Activated T-helper 17 cell treated with anti-CD3 and anti-CD28 coated beads, Interleukin-2, amount 50 U/mL, for 72 hours (primary cell): ENCODE measurements around the gene AP1AR. TPM values are rescaled to one million over a fixed set of nuclear protein-coding genes. Genes with fewer than 3 reads are reported as not detected.

Source experiments
- ATAC-seq: fragments of 150-1000 bp; cut with Tn5 transposase; replicated peaks from 2 replicates; pipeline ENCODE4 v1.10.0; 2021; ENCODE audit warnings: mild to moderate bottlenecking, moderate library complexity
- H3K27ac Mint-ChIP-seq: one replicate; pipeline ENCODE4 v1.8.0; 2022; ENCODE audit warnings: mixed read lengths
- H3K27me3 Mint-ChIP-seq: one replicate; pipeline ENCODE4 v1.8.0; 2022; ENCODE audit warnings: mixed read lengths
- H3K36me3 Mint-ChIP-seq: one replicate; pipeline ENCODE4 v1.8.0; 2022; ENCODE audit warnings: low read depth, mild to moderate bottlenecking, mixed read lengths
- H3K4me1 Mint-ChIP-seq: one replicate; pipeline ENCODE4 v1.8.0; 2022; ENCODE audit warnings: mixed read lengths
- H3K4me3 Mint-ChIP-seq: one replicate; pipeline ENCODE4 v1.8.0; 2022; ENCODE audit warnings: mild to moderate bottlenecking, mixed read lengths
- H3K9me3 Mint-ChIP-seq: one replicate; pipeline ENCODE4 v1.8.0; 2022; ENCODE audit warnings: mixed read lengths
- total RNA-seq, 2 donors: library from RNA; stranded (reverse); gene quantifications; one replicate each; pipeline ENCODE4 v1.2.3, GENCODE V29; 2022

Gene AP1AR
- total RNA-seq, 2 donors from 2014 or later, result 9.1 to 23.1 TPM

DNA sequence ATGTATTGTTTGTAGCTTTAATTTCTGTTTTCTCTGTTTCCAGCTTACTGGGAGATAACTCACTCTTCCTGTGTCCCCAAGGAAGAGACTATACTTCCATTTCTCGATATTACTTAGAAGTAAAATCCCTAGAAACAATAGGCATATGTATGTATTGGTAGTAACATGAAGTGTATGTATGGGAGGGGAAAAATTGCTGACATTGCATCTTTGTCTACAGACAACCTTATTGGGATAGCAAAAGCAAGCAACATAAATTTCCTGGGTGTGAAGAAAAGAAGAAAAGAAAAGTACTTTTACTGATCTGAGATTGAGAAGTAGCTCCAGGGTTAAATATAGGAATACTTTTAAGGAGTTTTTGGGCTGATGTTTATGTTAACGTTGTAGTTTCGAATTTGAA lies 15.4 kb downstream of the AP1AR start:
- Mint-ChIP-seq H3K27ac (no peak overlapping the region), H3K4me1 (peaks cover 16% of the 10 kb centered on the region)

DNA sequence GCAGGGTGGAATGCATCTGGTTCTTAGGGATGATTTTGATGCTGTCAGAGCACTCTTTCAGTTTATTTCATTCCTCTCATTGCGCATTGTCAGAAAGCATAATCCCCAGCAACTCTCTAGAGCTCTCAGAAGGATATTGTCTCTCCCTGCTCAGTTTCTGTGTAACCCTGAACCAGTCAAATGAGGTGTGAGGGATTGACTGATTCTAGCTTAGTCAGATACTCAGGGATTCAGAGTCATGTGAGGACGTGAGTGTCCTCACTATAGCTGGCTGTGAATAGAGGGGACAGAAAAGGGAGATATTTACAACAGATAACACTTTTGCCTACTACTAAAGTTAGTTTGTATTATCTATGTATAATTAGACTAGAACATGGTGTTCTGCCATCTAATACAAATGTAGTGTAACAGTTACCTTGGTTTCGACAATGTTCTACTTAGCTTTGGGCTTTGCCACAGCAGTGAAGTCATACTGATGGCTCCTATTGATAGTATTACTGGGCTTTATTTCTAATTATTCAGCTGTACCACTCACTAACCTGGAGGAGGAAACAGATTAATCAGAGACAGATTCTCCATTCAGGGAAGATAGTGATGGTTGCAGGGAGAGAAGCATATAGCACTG lies 19.5 kb downstream of the AP1AR start:
- no peak overlapping the region for H3K4me3 Mint-ChIP-seq
- peaks cover 14% of the 10 kb centered on the region for H3K36me3 Mint-ChIP-seq
- peaks cover 9% of the 10 kb centered on the region for H3K4me1 Mint-ChIP-seq
- peak; percentile 51 for ATAC-seq
- H3K9me3 Mint-ChIP-seq, result no peaks in the 10 kb centered on the region
- H3K27ac Mint-ChIP-seq, result peak overlapping the region; percentile 18
- no peaks in the 10 kb centered on the region for H3K27me3 Mint-ChIP-seq

More for the DNA sequence above, 15.4 kb downstream of the AP1AR start:
- no peaks in the 10 kb centered on the region for H3K9me3 Mint-ChIP-seq
- ATAC-seq, result no peak
- H3K36me3 Mint-ChIP-seq, result peaks cover 6% of the 10 kb centered on the region
- no peaks in the 10 kb centered on the region for H3K27me3 Mint-ChIP-seq
- H3K4me3 Mint-ChIP-seq, result no peak overlapping the region

DNA sequence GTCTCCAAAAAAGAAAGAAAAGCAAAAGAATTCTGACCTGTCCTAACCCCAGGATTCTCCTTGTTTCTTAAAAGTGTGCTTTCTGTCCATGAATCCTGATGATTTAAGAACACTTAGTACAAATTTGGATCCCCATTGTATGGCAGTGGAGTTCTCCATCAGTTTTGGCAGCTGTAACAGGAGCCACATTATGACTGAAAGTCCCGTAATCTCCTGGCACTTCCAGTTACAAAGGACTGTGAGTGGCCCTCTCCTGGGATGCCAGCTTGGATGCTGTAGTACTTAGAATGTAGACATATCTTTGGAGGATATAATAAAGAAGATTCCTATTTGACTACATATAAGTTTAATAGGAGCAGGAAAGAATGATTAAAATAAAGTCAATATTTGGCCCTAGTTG lies 20.6 kb downstream of the AP1AR start:
- H3K4me3 Mint-ChIP-seq, result no peak overlapping the region
- no peaks in the 10 kb centered on the region for H3K27me3 Mint-ChIP-seq
- H3K27ac Mint-ChIP-seq, result no peak overlapping the region
- H3K9me3 Mint-ChIP-seq, result no peaks in the 10 kb centered on the region
- H3K4me1 Mint-ChIP-seq, result peaks cover 14% of the 10 kb centered on the region
- no peak for ATAC-seq
- peaks cover 24% of the 10 kb centered on the region for H3K36me3 Mint-ChIP-seq

DNA sequence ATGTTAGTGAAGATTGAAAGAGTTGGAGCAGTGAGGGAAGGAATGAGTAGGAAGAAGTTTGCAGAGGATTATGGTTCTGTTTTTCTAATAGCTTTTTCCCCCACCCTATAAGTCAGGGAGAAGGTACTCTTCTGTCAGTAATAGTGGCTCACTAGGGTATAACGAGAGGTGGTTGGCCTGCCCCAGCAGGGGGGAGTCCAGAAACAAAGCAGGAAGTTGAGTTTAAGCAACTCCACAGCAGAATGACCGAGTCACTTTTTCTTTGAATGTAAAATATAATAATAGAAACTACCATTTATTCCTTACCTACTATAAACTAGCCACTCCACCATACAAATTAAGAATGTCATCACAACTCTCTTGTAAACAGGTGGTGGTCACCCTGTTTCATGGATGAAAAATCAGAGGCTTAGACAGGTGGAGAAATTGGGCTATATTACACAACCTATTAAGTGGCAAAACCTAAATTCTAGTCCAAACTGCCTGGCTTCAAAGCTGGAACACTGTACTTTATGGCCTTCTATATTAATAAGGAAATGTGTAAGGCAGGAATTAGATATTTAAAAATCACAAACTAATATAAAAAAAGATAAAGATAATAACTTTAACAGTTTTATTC lies 21.9 kb downstream of the AP1AR start:
- peaks cover 14% of the 10 kb centered on the region for H3K4me1 Mint-ChIP-seq
- ATAC-seq, result no peak
- peaks cover 24% of the 10 kb centered on the region for H3K36me3 Mint-ChIP-seq
- H3K9me3 Mint-ChIP-seq, result no peaks in the 10 kb centered on the region
- H3K4me3 Mint-ChIP-seq, result no peak overlapping the region
- no peak overlapping the region for H3K27ac Mint-ChIP-seq
- no peaks in the 10 kb centered on the region for H3K27me3 Mint-ChIP-seq

DNA sequence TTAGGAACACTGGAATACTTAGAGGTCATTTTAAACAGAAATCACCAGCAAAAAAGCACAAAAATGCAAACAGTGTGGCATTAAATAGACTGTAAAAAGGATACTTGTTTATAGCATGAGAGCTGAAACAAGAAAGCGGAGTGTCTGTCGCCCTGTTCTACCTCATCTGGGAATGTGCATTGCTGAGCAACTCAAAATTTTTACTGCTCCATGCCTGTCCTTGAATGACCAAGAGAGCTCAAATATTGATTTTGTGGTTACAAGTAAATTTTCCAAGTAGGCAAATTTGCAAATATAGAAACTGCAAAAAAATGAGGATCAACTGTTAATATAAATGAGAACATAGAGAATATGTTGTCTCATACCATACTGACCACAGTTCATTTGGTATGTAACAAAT lies 25.5 kb downstream of the AP1AR start:
- no peaks in the 10 kb centered on the region for H3K9me3 Mint-ChIP-seq
- no peak overlapping the region for H3K27ac Mint-ChIP-seq
- no peak for ATAC-seq
- no peak overlapping the region for H3K4me3 Mint-ChIP-seq
- H3K4me1 Mint-ChIP-seq, result peaks cover 5% of the 10 kb centered on the region
- no peaks in the 10 kb centered on the region for H3K27me3 Mint-ChIP-seq
- H3K36me3 Mint-ChIP-seq, result peaks cover 34% of the 10 kb centered on the region

DNA sequence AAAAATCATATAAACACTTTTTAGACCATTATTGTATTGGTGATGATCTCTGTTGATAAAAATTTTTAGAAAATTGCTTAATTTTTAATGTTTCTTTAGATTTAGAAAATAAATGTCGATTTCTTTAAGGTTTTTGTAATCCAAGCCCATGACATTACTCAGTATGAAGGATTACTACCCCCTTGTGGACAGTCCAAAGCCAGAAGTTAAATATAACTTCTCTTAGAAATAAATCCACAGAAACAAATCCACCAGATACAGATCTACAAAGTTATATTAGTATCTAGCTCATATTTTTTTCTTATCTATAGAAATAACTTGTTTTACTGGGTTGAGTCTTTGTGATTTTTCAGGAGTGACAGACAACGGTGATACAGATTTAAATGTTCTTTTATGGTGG lies 35.2 kb downstream of the AP1AR start:
- H3K4me3 Mint-ChIP-seq, result peak overlapping the region; percentile 33
- H3K9me3 Mint-ChIP-seq, result peaks cover 3% of the 10 kb centered on the region
- no peaks in the 10 kb centered on the region for H3K27me3 Mint-ChIP-seq
- peaks cover 51% of the 10 kb centered on the region for H3K36me3 Mint-ChIP-seq
- no peak for ATAC-seq
- peaks cover 24% of the 10 kb centered on the region for H3K4me1 Mint-ChIP-seq
- H3K27ac Mint-ChIP-seq, result peak overlapping the region; percentile 16

DNA sequence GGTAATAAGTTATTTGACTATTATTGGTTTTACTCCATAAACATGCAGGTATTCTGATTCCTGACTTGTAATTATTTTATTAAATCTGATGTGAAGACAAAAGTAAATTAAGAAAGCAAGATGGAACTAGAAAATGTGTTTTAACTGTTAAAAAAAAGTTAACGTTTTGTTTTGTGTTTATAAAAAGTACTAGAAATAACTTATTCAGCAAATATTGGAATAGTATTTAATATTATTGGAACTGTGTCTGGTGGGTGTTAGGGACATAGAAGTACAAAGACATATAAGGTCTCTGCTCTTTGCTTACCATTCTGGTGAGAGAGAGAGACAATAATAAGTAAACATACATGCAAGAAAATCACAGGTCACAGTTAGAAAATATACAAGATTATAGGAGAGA lies 38.5 kb downstream of the AP1AR start:
- peaks cover 58% of the 10 kb centered on the region for H3K36me3 Mint-ChIP-seq
- H3K4me1 Mint-ChIP-seq, result peaks cover 37% of the 10 kb centered on the region
- ATAC-seq, result no peak
- peak overlapping the region; percentile 86 for H3K27ac Mint-ChIP-seq
- peak overlapping the region; percentile 49 for H3K4me3 Mint-ChIP-seq
- H3K27me3 Mint-ChIP-seq, result no peaks in the 10 kb centered on the region
- H3K9me3 Mint-ChIP-seq, result peaks cover 6% of the 10 kb centered on the region

DNA sequence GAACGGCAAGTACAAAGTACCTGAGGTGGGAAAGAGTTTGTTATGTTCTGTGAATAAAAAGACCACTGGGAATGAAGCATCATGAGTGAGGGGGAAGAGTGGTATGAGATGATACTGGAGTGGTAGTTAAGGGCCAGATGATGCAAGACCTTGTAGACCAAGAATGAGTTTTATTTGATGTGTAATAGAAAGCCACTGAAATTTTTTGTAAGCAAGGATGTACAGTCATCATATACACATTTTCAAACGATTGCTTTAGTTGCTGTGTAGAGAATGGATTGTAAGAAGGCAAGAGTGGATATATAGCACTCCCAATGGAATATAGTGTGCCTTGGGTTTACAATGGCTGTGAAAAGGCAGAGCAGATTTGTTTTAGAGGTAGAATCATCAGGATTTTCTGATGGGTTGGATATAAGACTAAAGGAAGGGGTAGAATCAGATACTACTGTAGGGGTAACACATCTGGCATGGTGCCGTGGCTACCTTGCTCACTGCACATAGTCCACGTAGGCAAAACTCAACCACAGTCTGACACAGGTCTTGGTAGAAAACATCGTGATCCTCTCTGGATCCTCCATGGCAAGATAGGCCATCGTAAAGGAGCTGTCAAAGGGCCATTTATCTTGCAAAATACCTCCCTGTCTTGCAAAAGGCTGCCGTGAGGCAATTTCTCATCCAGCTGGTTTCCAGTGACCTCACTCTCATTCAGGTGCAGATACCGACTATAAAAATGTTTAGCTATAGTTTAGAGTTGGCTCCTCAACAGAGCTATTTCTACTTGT lies 39.2 kb downstream of the AP1AR start:
- Mint-ChIP-seq H3K27me3 (no peaks in the 10 kb centered on the region), H3K9me3 (peaks cover 6% of the 10 kb centered on the region), H3K36me3 (peaks cover 65% of the 10 kb centered on the region), H3K27ac (peak overlapping the region; percentile 86), H3K4me3 (peak overlapping the region; percentile 49), H3K4me1 (peaks cover 42% of the 10 kb centered on the region)
- peak; percentile 62 for ATAC-seq

DNA sequence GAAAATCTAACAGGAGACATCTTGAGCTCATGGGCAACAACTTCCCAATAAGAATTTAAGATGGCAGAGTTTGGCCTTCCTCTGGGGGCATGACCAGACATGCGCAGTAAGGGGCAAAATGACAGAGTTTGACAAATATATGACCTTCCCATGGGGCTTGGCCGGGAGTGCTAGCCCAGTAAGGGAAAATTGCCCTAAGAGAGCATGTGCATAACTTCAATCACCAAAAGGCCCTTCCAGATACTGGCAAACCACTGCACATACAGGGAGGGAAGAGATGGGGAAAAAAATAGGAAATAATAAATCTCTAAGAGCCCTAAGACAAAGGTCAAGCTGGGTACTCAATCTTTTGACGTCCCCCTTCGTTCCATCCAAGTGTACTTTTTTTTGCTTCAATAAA lies 40.7 kb downstream of the AP1AR start:
- peaks cover 48% of the 10 kb centered on the region for H3K4me1 Mint-ChIP-seq
- H3K36me3 Mint-ChIP-seq, result peaks cover 77% of the 10 kb centered on the region
- ATAC-seq, result no peak
- no peaks in the 10 kb centered on the region for H3K27me3 Mint-ChIP-seq
- H3K27ac Mint-ChIP-seq, result peak overlapping the region; percentile 86
- H3K4me3 Mint-ChIP-seq, result peak overlapping the region; percentile 49
- H3K9me3 Mint-ChIP-seq, result peaks cover 6% of the 10 kb centered on the region

DNA sequence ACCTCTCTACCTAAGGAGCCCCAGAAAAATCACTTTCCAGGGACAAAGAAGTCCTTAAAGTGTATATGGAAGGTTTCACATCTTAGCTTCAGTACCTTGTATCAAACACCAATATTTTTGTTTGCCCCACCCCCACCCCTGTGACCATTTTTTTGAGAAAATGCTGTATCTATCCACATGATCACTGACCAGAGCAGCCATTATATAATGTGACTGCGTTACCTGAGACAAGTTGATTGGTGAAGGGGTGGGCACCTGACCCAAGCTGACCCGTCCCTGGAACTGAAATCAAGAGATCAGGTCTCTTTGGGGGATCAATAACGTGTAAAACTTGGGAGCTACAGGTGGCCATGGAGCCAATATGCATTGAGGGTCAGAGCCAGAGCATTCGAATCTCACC lies 43.4 kb downstream of the AP1AR start:
- ATAC-seq, result no peak
- no peaks in the 10 kb centered on the region for H3K27me3 Mint-ChIP-seq
- H3K4me1 Mint-ChIP-seq, result peaks cover 60% of the 10 kb centered on the region
- H3K9me3 Mint-ChIP-seq, result peaks cover 6% of the 10 kb centered on the region
- peaks cover 81% of the 10 kb centered on the region for H3K36me3 Mint-ChIP-seq
- H3K27ac Mint-ChIP-seq, result peak overlapping the region; percentile 72
- H3K4me3 Mint-ChIP-seq, result peak overlapping the region; percentile 49

DNA sequence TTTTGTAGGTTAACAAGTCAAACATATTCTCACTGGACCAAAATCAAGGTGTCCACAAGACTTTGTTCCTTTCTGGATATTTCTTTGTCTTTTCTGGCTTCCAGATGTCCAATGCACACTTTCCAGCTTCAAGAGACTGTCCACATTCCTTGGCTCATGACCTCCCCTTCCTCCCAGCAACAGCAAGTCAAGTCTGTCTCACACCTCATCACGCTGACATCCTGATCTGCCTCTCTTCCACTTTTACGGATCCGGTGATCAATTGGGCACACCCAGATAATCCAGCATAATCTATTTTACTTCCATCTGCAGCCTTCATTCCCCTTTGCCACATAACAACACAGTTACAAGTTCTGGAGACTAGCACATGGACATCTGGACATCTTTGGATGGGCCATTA lies 44.5 kb downstream of the AP1AR start:
- no peak for ATAC-seq
- H3K27ac Mint-ChIP-seq, result peak overlapping the region; percentile 72
- peaks cover 51% of the 10 kb centered on the region for H3K4me1 Mint-ChIP-seq
- peak overlapping the region; percentile 49 for H3K4me3 Mint-ChIP-seq
- H3K27me3 Mint-ChIP-seq, result no peaks in the 10 kb centered on the region
- peaks cover 6% of the 10 kb centered on the region for H3K9me3 Mint-ChIP-seq
- H3K36me3 Mint-ChIP-seq, result peaks cover 93% of the 10 kb centered on the region

DNA sequence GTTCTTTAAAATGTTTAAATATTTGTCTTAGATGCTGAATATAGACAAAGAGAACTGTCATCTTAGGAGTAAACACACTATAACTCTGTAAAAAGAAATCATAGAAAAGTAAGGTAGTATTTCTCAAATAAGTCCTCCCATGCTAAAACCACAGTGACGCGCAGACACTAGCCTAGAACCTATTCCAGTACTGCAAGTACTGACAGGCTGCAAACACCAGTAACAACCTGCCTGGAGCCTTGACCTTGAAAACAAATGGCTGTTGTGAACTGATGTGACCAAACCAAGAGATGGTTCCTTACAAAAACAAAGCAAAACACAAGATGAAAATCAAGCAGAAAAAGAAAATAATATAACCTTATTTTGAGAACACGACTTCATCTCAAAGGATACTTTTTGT lies 45.6 kb downstream of the AP1AR start:
- Mint-ChIP-seq H3K4me3 (peak overlapping the region; percentile 93), H3K27me3 (no peaks in the 10 kb centered on the region), H3K27ac (peak overlapping the region; percentile 54), H3K9me3 (no peaks in the 10 kb centered on the region), H3K4me1 (peaks cover 51% of the 10 kb centered on the region), H3K36me3 (peaks cover 95% of the 10 kb centered on the region)
- no peak for ATAC-seq

DNA sequence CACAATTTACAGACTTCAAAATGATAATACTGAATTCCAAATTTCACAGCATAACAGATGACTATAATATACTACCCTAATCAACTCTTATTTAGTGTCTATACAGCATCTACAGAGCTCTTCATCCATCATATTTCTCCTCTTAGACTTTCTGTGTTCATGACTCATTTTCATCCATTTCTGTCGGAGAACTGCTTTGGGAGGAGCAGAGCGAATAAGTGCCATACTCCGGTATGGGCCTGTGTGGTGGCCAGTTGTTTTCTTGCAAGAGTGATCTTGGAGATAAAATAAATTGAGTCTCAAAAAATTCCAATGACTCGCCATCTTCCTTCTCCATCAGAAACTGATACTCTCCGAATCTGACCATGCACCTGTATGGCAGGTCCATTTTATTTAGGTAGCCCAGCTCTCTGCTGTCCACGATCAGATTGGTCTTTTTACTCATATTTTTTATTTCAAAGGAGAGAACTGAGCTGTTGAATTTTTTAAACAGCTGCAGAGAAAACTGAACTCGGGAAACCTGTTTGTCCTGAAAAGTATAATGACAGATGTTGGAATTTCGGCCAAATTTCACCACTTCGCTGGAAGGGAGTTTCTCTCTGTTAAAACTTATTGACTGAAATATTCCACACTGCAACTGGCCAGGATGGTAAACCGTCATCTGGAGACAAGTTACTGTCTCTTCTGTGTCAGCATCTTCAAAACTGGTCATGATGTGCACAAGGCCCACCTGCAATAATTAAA lies 46.3 kb downstream of the AP1AR start:
- Mint-ChIP-seq H3K27ac (peak overlapping the region; percentile 54), H3K4me3 (peak overlapping the region; percentile 93), H3K4me1 (peaks cover 56% of the 10 kb centered on the region)

More for the DNA sequence above, 46.3 kb downstream of the AP1AR start:
- peaks cover 95% of the 10 kb centered on the region for H3K36me3 Mint-ChIP-seq
- no peaks in the 10 kb centered on the region for H3K9me3 Mint-ChIP-seq
- ATAC-seq, result peak; percentile 3
- no peaks in the 10 kb centered on the region for H3K27me3 Mint-ChIP-seq
